Measurements from ENCODE around the gene RPRD1A. TPM values are rescaled to one million over a fixed set of nuclear protein-coding genes. Genes with fewer than 3 reads are reported as not detected.

Gene RPRD1A
- total and polyA plus RNA-seq, 4 donors = 64.4 to 109 (median 85.3) TPM

- no peak for DNase-seq (ENCODE audit: low read depth in 4 of 6, low spot score in 6 of 6)
- Histone ChIP-seq H3K4me1 (ENCODE audit: control insufficient read depth, insufficient read depth, low read length) (no peaks in the 10 kb centered on the region), H3K9me3 (ENCODE audit: control insufficient read depth, insufficient read depth, low read length) (no peaks in the 10 kb centered on the region), H3K27ac (ENCODE audit: low read depth, low read length) (no peak overlapping the region), H3K27me3 (ENCODE audit: control insufficient read depth, insufficient read depth, low read length) (no peaks in the 10 kb centered on the region), H3K36me3 (ENCODE audit: control insufficient read depth, insufficient read depth, low read length) (peaks cover 10% of the 10 kb centered on the region), H3K4me3 (ENCODE audit: low read depth, low read length) (no peak overlapping the region)
- WGBS (ENCODE audit: insufficient coverage) = 93% methylated on average over 3 of the region's 5 CpGs
Measured at GRCh38 chr18:35983818-35984217, 83.5 kb downstream of the RPRD1A start.

DNA sequence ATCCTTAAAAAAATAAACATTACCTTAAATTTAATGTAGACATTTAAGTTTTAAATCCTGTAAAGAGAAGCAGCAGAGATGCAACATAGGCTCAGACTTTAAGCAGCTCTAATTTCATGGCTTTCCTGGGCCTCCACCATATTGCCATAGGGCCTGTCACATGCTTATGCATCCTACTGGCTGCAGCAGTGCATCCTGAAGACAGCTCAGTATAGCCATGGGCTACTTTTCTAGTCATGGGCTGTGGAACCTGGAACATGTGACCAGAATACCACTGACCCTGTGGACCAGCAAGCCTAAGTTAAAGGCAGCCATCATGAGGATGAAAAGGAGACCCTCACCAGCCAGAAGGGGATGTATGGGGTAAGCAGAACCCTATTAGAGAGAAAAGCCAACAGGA lies 84.2 kb downstream of the RPRD1A start:
- H3K4me3 ChIP-seq (ENCODE audit: low read depth, low read length) = no peak overlapping the region
- H3K36me3 ChIP-seq (ENCODE audit: control insufficient read depth, insufficient read depth, low read length) = peaks cover 14% of the 10 kb centered on the region
- no peaks in the 10 kb centered on the region for H3K9me3 ChIP-seq (ENCODE audit: control insufficient read depth, insufficient read depth, low read length)
- no peak overlapping the region for H3K27ac ChIP-seq (ENCODE audit: low read depth, low read length)
- no peaks in the 10 kb centered on the region for H3K4me1 ChIP-seq (ENCODE audit: control insufficient read depth, insufficient read depth, low read length)
- no peak for DNase-seq (ENCODE audit: low read depth in 4 of 6, low spot score in 6 of 6)
- no peaks in the 10 kb centered on the region for H3K27me3 ChIP-seq (ENCODE audit: control insufficient read depth, insufficient read depth, low read length)

DNA sequence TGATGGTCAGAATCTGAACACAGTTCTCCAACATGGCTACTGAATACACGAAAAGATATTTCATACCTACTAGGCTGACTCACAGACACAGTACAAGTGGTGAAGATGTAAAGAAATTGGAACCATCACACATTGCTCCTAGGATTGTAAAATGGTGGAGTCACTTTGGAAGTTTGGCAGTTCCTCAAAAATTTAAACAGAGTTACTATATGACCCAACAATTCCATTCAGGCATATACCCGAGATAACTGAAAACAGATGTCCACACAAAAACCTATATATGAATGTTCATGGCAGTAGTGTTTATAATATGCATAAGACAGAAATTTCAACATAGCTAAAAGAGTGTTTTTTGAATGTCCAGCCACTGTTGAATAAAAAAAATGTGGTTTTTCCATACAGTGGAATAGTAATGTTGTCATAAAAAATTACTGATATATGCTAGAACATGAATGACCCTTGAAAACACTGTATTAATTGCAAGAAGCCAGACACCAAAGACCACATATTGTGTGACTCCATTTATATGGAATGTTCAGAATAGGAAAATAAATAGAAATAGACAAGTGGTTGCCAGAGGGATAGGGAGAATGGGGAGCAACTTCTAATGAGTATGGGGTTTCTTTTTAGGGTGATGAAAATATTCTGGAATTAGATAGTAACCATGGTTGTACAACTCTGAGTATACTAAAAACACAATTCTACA lies 84.8 kb downstream of the RPRD1A start:
- DNase-seq (ENCODE audit: low read depth in 4 of 6, low spot score in 6 of 6) = no peak
- Histone ChIP-seq H3K27ac (ENCODE audit: low read depth, low read length) (no peak overlapping the region), H3K9me3 (ENCODE audit: control insufficient read depth, insufficient read depth, low read length) (no peaks in the 10 kb centered on the region), H3K27me3 (ENCODE audit: control insufficient read depth, insufficient read depth, low read length) (no peaks in the 10 kb centered on the region), H3K36me3 (ENCODE audit: control insufficient read depth, insufficient read depth, low read length) (peaks cover 19% of the 10 kb centered on the region), H3K4me3 (ENCODE audit: low read depth, low read length) (no peak overlapping the region), H3K4me1 (ENCODE audit: control insufficient read depth, insufficient read depth, low read length) (no peaks in the 10 kb centered on the region)
- WGBS (ENCODE audit: insufficient coverage) = no CpG with 5 or more reads among the region's 2 CpGs

GRCh38 chr18:35979112-35979511 lies 88.2 kb downstream of the RPRD1A start:
- H3K9me3 ChIP-seq (ENCODE audit: control insufficient read depth, insufficient read depth, low read length) = no peaks in the 10 kb centered on the region
- peaks cover 25% of the 10 kb centered on the region for H3K36me3 ChIP-seq (ENCODE audit: control insufficient read depth, insufficient read depth, low read length)
- DNase-seq (ENCODE audit: low read depth in 4 of 6, low spot score in 6 of 6) = no peak
- no peaks in the 10 kb centered on the region for H3K4me1 ChIP-seq (ENCODE audit: control insufficient read depth, insufficient read depth, low read length)
- H3K27ac ChIP-seq (ENCODE audit: low read depth, low read length) = no peak overlapping the region
- H3K27me3 ChIP-seq (ENCODE audit: control insufficient read depth, insufficient read depth, low read length) = no peaks in the 10 kb centered on the region
- no peak overlapping the region for H3K4me3 ChIP-seq (ENCODE audit: low read depth, low read length)

DNA sequence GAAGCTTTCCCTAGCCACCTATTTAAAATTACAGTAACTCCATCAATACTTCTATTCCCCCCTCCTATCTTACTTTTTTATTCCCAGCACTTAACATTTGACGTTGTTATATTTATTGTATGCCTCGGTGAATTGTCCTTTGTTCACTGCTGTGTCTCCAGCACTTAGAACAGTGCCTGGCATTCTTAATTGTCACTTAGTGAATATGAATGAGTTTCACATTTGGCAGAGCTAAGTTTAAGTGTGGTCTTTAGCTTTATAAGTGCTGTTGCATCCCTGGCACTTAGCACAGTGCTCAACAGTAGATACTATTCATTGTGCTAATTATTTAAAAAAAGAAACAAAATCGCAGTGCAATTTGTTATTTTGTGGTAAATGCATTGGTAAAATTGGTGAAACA lies 93.2 kb downstream of the RPRD1A start:
- no peaks in the 10 kb centered on the region for H3K27me3 ChIP-seq (ENCODE audit: control insufficient read depth, insufficient read depth, low read length)
- DNase-seq (ENCODE audit: low read depth in 4 of 6, low spot score in 6 of 6) = peak in 2 of 6 donors; percentile 13 to 44
- H3K36me3 ChIP-seq (ENCODE audit: control insufficient read depth, insufficient read depth, low read length) = peaks cover 15% of the 10 kb centered on the region
- no CpG with 5 or more reads among the region's 3 CpGs for WGBS (ENCODE audit: insufficient coverage)
- H3K4me1 ChIP-seq (ENCODE audit: control insufficient read depth, insufficient read depth, low read length) = peaks cover 6% of the 10 kb centered on the region
- no peaks in the 10 kb centered on the region for H3K9me3 ChIP-seq (ENCODE audit: control insufficient read depth, insufficient read depth, low read length)
- H3K27ac ChIP-seq (ENCODE audit: low read depth, low read length) = peak overlapping the region; percentile 34
- no peak overlapping the region for H3K4me3 ChIP-seq (ENCODE audit: low read depth, low read length)

- peak overlapping the region; percentile 92 for H3K4me3 ChIP-seq (ENCODE audit: low read depth, low read length)
- 68% methylated on average over 2 of the region's 12 CpGs for WGBS (ENCODE audit: insufficient coverage)
- no peaks in the 10 kb centered on the region for H3K27me3 ChIP-seq (ENCODE audit: control insufficient read depth, insufficient read depth, low read length)
- H3K36me3 ChIP-seq (ENCODE audit: control insufficient read depth, insufficient read depth, low read length) = peaks cover 15% of the 10 kb centered on the region
- H3K4me1 ChIP-seq (ENCODE audit: control insufficient read depth, insufficient read depth, low read length) = peaks cover 6% of the 10 kb centered on the region
- peak overlapping the region; percentile 34 for H3K27ac ChIP-seq (ENCODE audit: low read depth, low read length)
- H3K9me3 ChIP-seq (ENCODE audit: control insufficient read depth, insufficient read depth, low read length) = no peaks in the 10 kb centered on the region
- DNase-seq (ENCODE audit: low read depth in 4 of 6, low spot score in 6 of 6) = no peak
Measured at GRCh38 chr18:35973650-35974049, 93.7 kb downstream of the RPRD1A start.

- Histone ChIP-seq H3K9me3 (ENCODE audit: control insufficient read depth, insufficient read depth, low read length) (no peaks in the 10 kb centered on the region), H3K27me3 (ENCODE audit: control insufficient read depth, insufficient read depth, low read length) (no peaks in the 10 kb centered on the region), H3K4me1 (ENCODE audit: control insufficient read depth, insufficient read depth, low read length) (peaks cover 6% of the 10 kb centered on the region), H3K4me3 (ENCODE audit: low read depth, low read length) (peak within 1 kb of the TSS; percentile 92), H3K27ac (ENCODE audit: low read depth, low read length) (peak within 1 kb of the TSS; percentile 93), H3K36me3 (ENCODE audit: control insufficient read depth, insufficient read depth, low read length) (peaks cover 5% of the 10 kb centered on the region)
- WGBS (ENCODE audit: insufficient coverage) = under 1% methylated on average over 73 of the region's 73 CpGs
- peak; percentile 90 to 99 (median 96) for DNase-seq (ENCODE audit: low read depth in 4 of 6, low spot score in 6 of 6)
Measured at GRCh38 chr18:35972197-35973000, 95.0 kb downstream of the RPRD1A start, which contains the start of gene RMP24. TSS of gene RMP24 (plus strand) at chr18:35972679.

GRCh38 chr18:35971661-35972196 lies 95.6 kb downstream of the RPRD1A start:
- peak in 1 of 6 donors; percentile 54 for DNase-seq (ENCODE audit: low read depth in 4 of 6, low spot score in 6 of 6)
- H3K36me3 ChIP-seq (ENCODE audit: control insufficient read depth, insufficient read depth, low read length) = peaks cover 1% of the 10 kb centered on the region

GRCh38 chr18:35969676-35970075 lies 97.7 kb downstream of the RPRD1A start:
- H3K9me3 ChIP-seq (ENCODE audit: control insufficient read depth, insufficient read depth, low read length) = no peaks in the 10 kb centered on the region
- no peak overlapping the region for H3K4me3 ChIP-seq (ENCODE audit: low read depth, low read length)
- DNase-seq (ENCODE audit: low read depth in 4 of 6, low spot score in 6 of 6) = no peak
- peaks cover 6% of the 10 kb centered on the region for H3K4me1 ChIP-seq (ENCODE audit: control insufficient read depth, insufficient read depth, low read length)
- no peaks in the 10 kb centered on the region for H3K36me3 ChIP-seq (ENCODE audit: control insufficient read depth, insufficient read depth, low read length)
- no peaks in the 10 kb centered on the region for H3K27me3 ChIP-seq (ENCODE audit: control insufficient read depth, insufficient read depth, low read length)
- H3K27ac ChIP-seq (ENCODE audit: low read depth, low read length) = no peak overlapping the region

More at GRCh38 chr18:35971661-35972196, 95.6 kb downstream of the RPRD1A start:
- Histone ChIP-seq H3K27ac (ENCODE audit: low read depth, low read length) (peak overlapping the region; percentile 93), H3K4me1 (ENCODE audit: control insufficient read depth, insufficient read depth, low read length) (peaks cover 6% of the 10 kb centered on the region), H3K27me3 (ENCODE audit: control insufficient read depth, insufficient read depth, low read length) (no peaks in the 10 kb centered on the region), H3K4me3 (ENCODE audit: low read depth, low read length) (peak overlapping the region; percentile 92), H3K9me3 (ENCODE audit: control insufficient read depth, insufficient read depth, low read length) (no peaks in the 10 kb centered on the region)
- 28% methylated on average over 9 of the region's 15 CpGs for WGBS (ENCODE audit: insufficient coverage)
